GM19043 (cell line): ENCODE results near the gene AP3D1.
A peak's percentile ranks its signal among the peaks of the same experiment; 100 is the strongest.
"Not testable (repeated sequence)": the region's sequence is repeated elsewhere in the genome, so short reads cannot be mapped to it uniquely, and the experiment has no call there.

ENCODE experiments used
- ATAC-seq: cut with Tn5 transposase; IDR thresholded peaks from one replicate; pipeline ENCODE4 v1.9.1; 2021; ENCODE audit warnings: low read depth; ENCODE audit not compliant: unreplicated experiment

The AP3D1 gene

GRCh38 chr19:2151339-2152229 lies at the start of gene AP3D1:
Gene AP3D1, minus strand, starts transcription at chr19:2151566. Its CDS starts 232 bp downstream, at chr19:2151334.
- ATAC-seq = peak; percentile 88

DNA sequence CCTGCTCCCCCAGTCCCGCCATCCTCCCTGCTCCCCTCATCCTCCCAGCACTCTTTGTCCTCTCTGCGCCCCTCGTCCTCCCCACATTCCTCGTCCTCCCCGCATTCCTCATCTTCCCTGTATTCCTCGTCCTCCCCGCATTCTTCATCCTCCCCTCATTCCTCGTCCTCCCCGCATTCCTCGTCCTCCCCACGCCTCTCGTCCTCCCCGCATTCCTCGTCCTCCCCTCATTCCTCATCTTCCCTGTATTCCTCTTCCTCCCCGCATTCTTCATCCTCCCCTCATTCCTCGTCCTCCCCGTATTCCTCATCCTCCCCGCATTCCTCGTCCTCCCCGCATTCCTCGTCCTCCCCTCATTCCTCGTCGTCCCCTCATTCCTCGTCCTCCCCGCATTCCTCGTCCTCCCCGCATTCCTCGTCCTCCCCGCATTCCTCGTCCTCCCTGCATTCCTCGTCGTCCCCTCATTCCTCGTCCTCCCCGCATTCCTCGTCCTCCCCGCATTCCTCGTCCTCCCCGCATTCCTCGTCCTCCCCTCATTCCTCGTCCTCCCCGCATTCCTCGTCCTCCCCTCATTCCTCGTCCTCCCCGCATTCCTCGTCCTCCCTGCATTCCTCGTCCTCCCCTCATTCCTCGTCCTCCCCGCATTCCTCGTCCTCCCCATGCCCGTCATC lies 49.4 kb upstream of the AP3D1 start:
- ATAC-seq = not testable (repeated sequence)

DNA sequence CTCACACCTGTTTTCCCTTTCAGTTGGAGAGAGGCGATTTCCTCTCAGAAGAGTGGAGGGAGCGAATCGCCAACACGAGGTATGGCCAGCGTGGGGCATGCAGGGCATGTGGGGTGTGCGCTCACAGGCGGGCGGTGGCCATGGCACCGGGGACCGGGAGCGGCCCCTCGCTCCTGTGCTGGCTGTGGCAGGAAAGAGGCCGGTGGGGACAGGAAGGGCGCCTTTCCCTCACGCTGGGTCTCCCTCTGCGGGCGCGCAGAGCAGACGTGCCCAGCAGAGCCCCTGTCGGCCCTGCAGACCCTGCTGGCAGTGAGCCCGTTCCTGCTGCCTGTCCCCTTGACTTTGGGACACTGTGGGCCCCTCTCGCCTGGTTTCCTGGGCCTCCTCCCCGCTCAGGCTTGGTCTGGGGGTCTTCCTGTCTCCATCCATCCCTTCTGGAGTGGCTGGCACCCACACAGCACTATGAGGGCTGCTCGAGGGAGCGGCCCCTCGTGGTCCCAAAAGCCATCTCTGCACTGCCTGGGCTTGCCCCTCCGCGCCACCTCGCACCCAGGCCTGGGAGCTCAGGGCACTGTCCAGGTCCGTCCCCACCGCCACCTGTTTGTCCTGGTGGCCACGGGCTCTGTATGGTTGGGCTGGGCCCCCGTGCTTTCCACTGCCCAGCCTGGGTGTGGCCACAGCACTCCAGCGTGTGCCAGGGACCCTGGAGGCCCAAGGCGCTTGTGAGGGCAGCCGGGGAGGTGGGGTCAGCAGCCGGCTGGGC lies 48.7 kb upstream of the AP3D1 start:
- ATAC-seq = no peak

DNA sequence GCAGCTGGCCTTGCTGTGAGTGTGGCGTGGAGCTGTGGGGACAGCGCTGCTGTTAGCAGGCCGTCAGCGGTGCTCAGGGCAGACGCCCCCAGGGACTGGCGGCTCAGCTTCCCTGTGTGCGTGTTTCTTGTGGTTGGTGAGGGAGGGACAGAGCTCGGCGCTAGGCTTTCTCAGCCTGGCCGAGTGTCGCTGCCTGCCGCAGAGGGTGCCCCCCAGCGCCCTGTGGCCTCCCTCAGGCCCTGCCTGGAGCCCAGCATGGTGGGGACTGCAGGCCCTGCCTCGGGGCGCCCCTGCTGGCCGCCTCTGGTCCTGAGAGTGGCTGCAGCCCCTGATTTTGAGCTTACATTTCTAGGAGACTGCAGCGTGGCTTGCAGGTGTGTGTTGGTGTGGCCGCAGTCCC lies 47.8 kb upstream of the AP3D1 start:
- no peak for ATAC-seq

- no peak for ATAC-seq
Measured at GRCh38 chr19:2198317-2198716, 47.0 kb upstream of the AP3D1 start.

- no peak for ATAC-seq
Measured at GRCh38 chr19:2197270-2197669, 45.9 kb upstream of the AP3D1 start.

- ATAC-seq = no peak
Measured at GRCh38 chr19:2195914-2196313, 44.5 kb upstream of the AP3D1 start.

GRCh38 chr19:2195361-2195760 lies 44.0 kb upstream of the AP3D1 start:
- ATAC-seq = no peak

DNA sequence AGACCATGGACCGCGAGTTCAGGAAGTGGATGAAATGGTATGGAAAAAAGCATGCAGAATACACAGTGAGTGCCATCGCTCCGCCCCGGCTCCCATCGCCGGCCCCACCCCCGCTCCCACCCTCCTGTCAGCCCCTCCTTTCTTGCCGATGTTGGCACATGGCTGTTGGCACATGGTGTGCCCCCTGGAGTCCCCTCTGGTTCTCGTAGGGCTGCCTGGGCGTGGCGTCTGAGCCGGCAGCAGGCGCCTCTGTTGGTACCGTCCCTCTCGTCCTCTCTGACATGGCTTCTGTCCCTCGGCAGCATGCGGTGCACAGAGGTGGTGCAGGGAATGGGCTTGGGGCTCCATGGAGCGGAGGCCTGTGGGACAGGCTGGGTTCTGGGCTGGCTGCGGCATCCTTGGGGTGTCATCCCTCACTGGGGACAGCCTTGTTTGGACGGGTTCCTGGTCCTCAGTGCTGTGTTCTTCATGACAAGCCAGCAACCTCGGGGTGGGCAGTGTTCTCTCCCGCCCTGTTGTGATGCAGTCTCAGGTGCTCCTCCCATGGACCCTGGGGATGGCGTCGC lies 43.2 kb upstream of the AP3D1 start:
- ATAC-seq = no peak

GRCh38 chr19:2193807-2194206 lies 42.4 kb upstream of the AP3D1 start:
- ATAC-seq = no peak

DNA sequence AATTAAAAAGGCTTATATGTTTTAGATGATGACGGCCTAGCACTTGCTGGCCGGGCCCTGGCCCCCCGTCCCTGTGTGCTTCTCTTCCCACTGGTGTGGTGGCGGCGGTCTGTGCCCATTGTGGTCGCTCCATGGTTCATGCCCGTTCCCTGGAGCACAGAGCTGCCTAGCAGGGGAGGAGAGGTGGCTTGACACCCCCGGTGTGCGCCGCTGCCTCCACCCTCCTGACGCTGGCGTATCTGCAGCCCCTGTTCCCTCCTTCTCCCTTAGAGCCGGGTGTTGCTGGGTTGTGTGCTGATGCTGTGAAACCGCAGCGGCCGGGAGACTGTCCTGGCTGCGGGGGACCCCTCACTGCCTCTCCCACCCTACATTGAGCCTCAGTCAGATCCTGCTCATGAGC lies 41.5 kb upstream of the AP3D1 start:
- no peak for ATAC-seq

DNA sequence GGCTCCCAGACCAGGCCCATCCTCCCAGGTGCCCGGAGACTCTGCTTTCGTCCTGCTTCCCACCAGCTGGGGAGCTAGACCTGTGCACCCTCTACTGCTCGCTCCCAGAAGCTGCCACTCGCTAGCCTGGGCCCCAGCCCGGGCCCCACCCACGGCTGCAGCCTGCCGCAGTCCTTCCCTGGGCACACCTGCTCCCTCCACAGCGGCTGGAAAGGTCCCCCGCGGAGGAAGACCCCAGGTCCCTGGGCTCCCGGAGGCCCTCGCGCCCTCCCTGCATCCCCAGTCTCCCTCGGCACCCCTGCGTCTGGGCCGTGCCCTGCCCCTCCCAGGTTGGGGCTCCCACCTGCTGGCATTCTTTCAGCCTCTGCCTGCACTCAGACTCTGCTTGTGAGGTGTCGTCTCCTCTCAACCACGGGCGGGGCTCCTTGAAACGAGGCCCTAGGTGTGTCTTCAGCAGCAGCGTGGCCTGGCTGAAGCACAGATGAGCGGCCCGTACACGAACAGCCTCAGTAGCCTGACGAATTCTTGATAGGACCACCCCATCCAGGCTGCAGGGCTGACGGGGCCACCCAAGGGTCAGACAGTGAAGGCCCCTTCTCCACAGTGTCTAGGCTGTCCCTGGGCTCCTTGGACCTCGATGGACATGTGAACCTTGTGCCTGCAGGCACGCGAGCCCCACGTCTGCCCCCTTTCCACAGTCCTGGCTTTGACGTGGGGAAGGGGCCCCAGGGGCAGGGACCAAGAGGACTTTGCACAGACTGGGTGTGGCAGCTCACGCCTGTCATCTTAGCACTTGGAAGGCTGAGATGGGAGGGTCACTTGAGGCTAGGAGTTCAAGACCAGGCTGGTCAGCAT lies 40.3 kb upstream of the AP3D1 start:
- ATAC-seq = no peak

- ATAC-seq = no peak
Measured at GRCh38 chr19:2190848-2191455, 39.6 kb upstream of the AP3D1 start.

GRCh38 chr19:2189880-2190279 lies 38.5 kb upstream of the AP3D1 start:
- ATAC-seq = no peak

GRCh38 chr19:2188708-2189385 lies 37.5 kb upstream of the AP3D1 start:
- no peak for ATAC-seq

- ATAC-seq = no peak
Measured at GRCh38 chr19:2187159-2187558, 35.8 kb upstream of the AP3D1 start.

DNA sequence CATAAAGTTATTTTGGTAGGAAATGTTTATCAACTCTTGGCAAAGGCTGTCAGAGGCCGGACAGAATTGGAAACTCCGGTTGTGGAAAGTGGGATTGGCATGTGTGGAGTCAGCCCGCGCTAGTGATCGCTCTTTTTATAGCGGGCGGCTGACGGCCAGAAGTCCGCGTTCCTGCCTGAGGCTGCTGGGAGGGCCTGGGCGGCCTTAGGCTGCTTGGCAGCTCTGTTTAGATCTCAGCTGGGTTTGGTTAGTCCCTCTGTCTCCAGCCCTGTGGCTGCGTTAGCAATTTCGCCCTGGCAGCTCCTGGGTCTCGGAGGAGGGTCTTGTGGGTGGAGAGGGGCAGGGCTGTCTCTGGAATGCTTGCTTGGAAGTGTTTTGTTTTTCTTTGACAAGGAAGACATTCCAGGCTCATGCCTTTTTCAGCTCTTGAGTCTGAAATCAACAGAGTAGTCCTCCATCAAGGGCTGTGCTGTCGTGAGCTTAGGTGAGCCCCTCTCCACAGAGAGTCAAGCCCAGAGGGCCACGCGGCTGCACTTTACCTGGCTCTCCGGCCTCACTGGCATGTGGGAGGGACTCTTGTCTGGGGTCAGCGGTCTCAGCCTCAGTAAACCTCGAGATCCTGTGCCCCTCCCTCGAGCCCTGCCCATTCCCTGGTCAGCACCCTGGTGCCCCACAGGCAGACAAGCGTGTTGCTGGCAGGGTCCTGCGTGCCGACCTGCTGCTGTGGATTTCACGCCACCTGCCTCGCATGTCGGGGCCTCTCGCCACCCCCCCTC lies 34.9 kb upstream of the AP3D1 start:
- no peak for ATAC-seq

- no peak for ATAC-seq
Measured at GRCh38 chr19:2185734-2186070, 34.3 kb upstream of the AP3D1 start.
